CD14-positive monocyte (primary cell): ENCODE results near the gene CCDC186. TPM values are rescaled to one million over a fixed set of nuclear protein-coding genes. Genes with fewer than 3 reads are reported as not detected.

Source experiments
- DNase-seq, 3 donors: peaks; one replicate each; pipeline ENCODE4 v3.0.0-alpha.2; 2011 to 2022
- H2AFZ ChIP-seq: 2 replicates; pipeline ENCODE4 v1.6.0; 2012; ENCODE audit warnings: mild to moderate bottlenecking, low read depth, low read length, inconsistent platforms; ENCODE audit not compliant: insufficient read depth, poor library complexity, severe bottlenecking
- H3K27ac ChIP-seq, 2 donors: 1 replicate in 1 of 2; 2 replicates in 1 of 2; pipeline ENCODE4 v1.5.1; 2012 to 2013; ENCODE audit warnings: low read length in 2 of 2, control low read depth in 1 of 2, inconsistent platforms in 1 of 2, low read depth in 1 of 2, mild to moderate bottlenecking in 1 of 2
- H3K27me3 ChIP-seq, 2 donors: one replicate each; pipeline versions ENCODE4 v1.6.0 to v1.6.1; 2011 to 2013; ENCODE audit warnings: low read length in 2 of 2; ENCODE audit not compliant: control insufficient read depth in 2 of 2, insufficient read depth in 2 of 2
- H3K36me3 ChIP-seq, 2 donors: replicated peaks in 1 of 2; 1 replicate in 1 of 2; 2 replicates in 1 of 2; pipeline versions ENCODE4 v1.5.1 to v1.6.1; 2012 to 2013; ENCODE audit warnings: low read length in 2 of 2, control low read depth in 1 of 2, inconsistent platforms in 1 of 2, mild to moderate bottlenecking in 1 of 2; ENCODE audit not compliant: insufficient read depth in 2 of 2, control insufficient read depth in 1 of 2
- H3K4me1 ChIP-seq, 2 donors: 1 replicate in 1 of 2; 2 replicates in 1 of 2; pipeline versions ENCODE4 v1.5.1 to v1.6.1; 2012 to 2013; ENCODE audit warnings: low read length in 2 of 2, control low read depth in 1 of 2, inconsistent platforms in 1 of 2, mild to moderate bottlenecking in 1 of 2, moderate library complexity in 1 of 2; ENCODE audit not compliant: insufficient read depth in 2 of 2, control insufficient read depth in 1 of 2
- H3K4me2 ChIP-seq: replicated peaks from 2 replicates; pipeline ENCODE3; 2012; ENCODE audit warnings: low read length, moderate library complexity, mild to moderate bottlenecking; ENCODE audit not compliant: poor library complexity, severe bottlenecking; ENCODE audit errors: extremely low read depth
- H3K4me3 ChIP-seq, 3 experiments: fragments of 200-600 bp in 1 of 3; sonication (generic) in 1 of 3; replicated peaks in 1 of 3; 1 replicate in 2 of 3; 2 replicates in 1 of 3; pipeline ENCODE4 v1.5.1; 2011 to 2013; ENCODE audit warnings: low read length in 3 of 3, mild to moderate bottlenecking in 3 of 3, control low read depth in 2 of 3, low read depth in 2 of 3, inconsistent platforms in 1 of 3, moderate library complexity in 1 of 3
- H3K79me2 ChIP-seq: 2 replicates; pipeline ENCODE4 v1.6.0; 2012; ENCODE audit warnings: mild to moderate bottlenecking, control low read depth, inconsistent platforms, low read length, moderate library complexity; ENCODE audit not compliant: insufficient read depth
- H3K9ac ChIP-seq: 2 replicates; pipeline ENCODE4 v1.6.0; 2017; ENCODE audit warnings: low read length, mild to moderate bottlenecking; ENCODE audit not compliant: insufficient read depth, poor library complexity, severe bottlenecking
- H3K9me3 ChIP-seq, 2 donors: replicated peaks in 1 of 2; 1 replicate in 1 of 2; 2 replicates in 1 of 2; pipeline versions ENCODE4 v1.5.1 to v1.6.1; 2012 to 2013; ENCODE audit warnings: low read length in 2 of 2, control low read depth in 1 of 2; ENCODE audit not compliant: control insufficient read depth in 1 of 2, insufficient read depth in 1 of 2
- H4K20me1 ChIP-seq: 2 replicates; pipeline ENCODE4 v1.6.0; 2012; ENCODE audit warnings: mild to moderate bottlenecking, low read length, control low read depth, moderate library complexity; ENCODE audit not compliant: insufficient read depth
- H3K27ac Mint-ChIP-seq, 7 donors: one replicate each; pipeline ENCODE4 v1.8.0; 2020; ENCODE audit warnings: mild to moderate bottlenecking in 7 of 7, mixed read lengths in 7 of 7, moderate library complexity in 6 of 7, inconsistent platforms in 2 of 7
- H3K27me3 Mint-ChIP-seq, 3 donors: one replicate each; pipeline ENCODE4 v1.8.0; 2021 to 2022; ENCODE audit warnings: low read depth in 3 of 3, mild to moderate bottlenecking in 3 of 3, mixed read lengths in 3 of 3, moderate library complexity in 3 of 3, inconsistent platforms in 1 of 3
- H3K36me3 Mint-ChIP-seq, 2 donors: one replicate each; pipeline ENCODE4 v1.8.0; 2020; ENCODE audit warnings: mixed read lengths in 2 of 2, inconsistent platforms in 1 of 2, mild to moderate bottlenecking in 1 of 2
- H3K4me1 Mint-ChIP-seq: one replicate; pipeline ENCODE4 v1.8.0; 2020; ENCODE audit warnings: mild to moderate bottlenecking, mixed read lengths
- H3K4me3 Mint-ChIP-seq, 2 donors: one replicate each; pipeline ENCODE4 v1.8.0; 2020; ENCODE audit warnings: mild to moderate bottlenecking in 2 of 2, mixed read lengths in 2 of 2, moderate library complexity in 1 of 2
- H3K9me3 Mint-ChIP-seq, 7 donors: one replicate each; pipeline ENCODE4 v1.8.0; 2020 to 2022; ENCODE audit warnings: mixed read lengths in 7 of 7, mild to moderate bottlenecking in 6 of 7, moderate library complexity in 6 of 7, inconsistent platforms in 2 of 7
- WGBS: methylation state at CpG from one replicate; pipeline ENCODE4 v1.1.5; 2013; ENCODE audit warnings: missing lambda C conversion rate; ENCODE audit not compliant: insufficient coverage; 5-methylcytosine and 5-hydroxymethylcytosine counted together
- intact Hi-C, 2 donors: fragments of 100-400 bp; cut with micrococcal nuclease; formaldehyde crosslinking; loops; one replicate each; pipeline versions ENCODE4 v1.15.0 to v1.15.1; 2023
- polyA plus RNA-seq, 3 donors: library from polyadenylated mRNA; depleted of rRNA in 1 of 3; unstranded in 2 of 3; stranded (reverse) in 1 of 3; fragments of 300-500 nt in 2 of 3; fragments of >200 nt in 1 of 3; fragmentation: Illumina TruSeq in 2 of 3; gene quantifications; 1 replicate in 2 of 3; 2 replicates in 1 of 3; pipeline ENCODE4 v1.2.3, GENCODE V29; 2012 to 2021
- TF ChIP-seq, protein P1 (sequence below): fragments of 200-600 bp; IDR thresholded peaks from one replicate; pipeline ENCODE4 v1.8.0; 2022; ENCODE audit warnings: antibody characterized with exemption, mild to moderate bottlenecking

The CCDC186 gene
- polyA plus RNA-seq, 3 donors = 6.9 to 9.8 (median 8.9) TPM

GRCh38 chr10:114172216-114172615 lies 1.8 kb downstream of the CCDC186 start:
- H3K36me3 ChIP-seq = peaks cover 0 to 3% of the 10 kb centered on the region in 2 donors
- no CpG with 5 or more reads among the region's 1 CpG for WGBS
- Mint-ChIP-seq H3K27ac (peak overlapping the region in 1 of 7 donors; percentile 46), H3K27me3 (peaks cover 0 to 4% (median 2%) of the 10 kb centered on the region in 3 donors), H3K4me1 (peaks cover 26% of the 10 kb centered on the region), H3K36me3 (peaks cover 11 to 20% of the 10 kb centered on the region in 2 donors), H3K9me3 (peaks cover 6 to 12% (median 8%) of the 10 kb centered on the region in 7 donors), H3K4me3 (peak overlapping the region in 1 of 2 donors; percentile 97)
- TF ChIP-seq, protein P1, sequence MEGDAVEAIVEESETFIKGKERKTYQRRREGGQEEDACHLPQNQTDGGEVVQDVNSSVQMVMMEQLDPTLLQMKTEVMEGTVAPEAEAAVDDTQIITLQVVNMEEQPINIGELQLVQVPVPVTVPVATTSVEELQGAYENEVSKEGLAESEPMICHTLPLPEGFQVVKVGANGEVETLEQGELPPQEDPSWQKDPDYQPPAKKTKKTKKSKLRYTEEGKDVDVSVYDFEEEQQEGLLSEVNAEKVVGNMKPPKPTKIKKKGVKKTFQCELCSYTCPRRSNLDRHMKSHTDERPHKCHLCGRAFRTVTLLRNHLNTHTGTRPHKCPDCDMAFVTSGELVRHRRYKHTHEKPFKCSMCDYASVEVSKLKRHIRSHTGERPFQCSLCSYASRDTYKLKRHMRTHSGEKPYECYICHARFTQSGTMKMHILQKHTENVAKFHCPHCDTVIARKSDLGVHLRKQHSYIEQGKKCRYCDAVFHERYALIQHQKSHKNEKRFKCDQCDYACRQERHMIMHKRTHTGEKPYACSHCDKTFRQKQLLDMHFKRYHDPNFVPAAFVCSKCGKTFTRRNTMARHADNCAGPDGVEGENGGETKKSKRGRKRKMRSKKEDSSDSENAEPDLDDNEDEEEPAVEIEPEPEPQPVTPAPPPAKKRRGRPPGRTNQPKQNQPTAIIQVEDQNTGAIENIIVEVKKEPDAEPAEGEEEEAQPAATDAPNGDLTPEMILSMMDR = no peak
- H3K4me1 ChIP-seq = peaks cover 14 to 27% of the 10 kb centered on the region in 2 donors
- DNase-seq = no peak
- H4K20me1 ChIP-seq = peaks cover 5% of the 10 kb centered on the region
- H3K4me3 ChIP-seq = peak overlapping the region in 1 of 3 experiments; percentile 91
- H3K27ac ChIP-seq = no peak overlapping the region
- no peaks in the 10 kb centered on the region for H3K27me3 ChIP-seq
- H3K9me3 ChIP-seq = peaks cover 6 to 9% of the 10 kb centered on the region in 2 donors
- H2AFZ ChIP-seq = no peak overlapping the region
- H3K79me2 ChIP-seq = peaks cover 63% of the 10 kb centered on the region
- intact Hi-C loops = no loop called here
- H3K4me2 ChIP-seq = peak overlapping the region; percentile 88
- no peak overlapping the region for H3K9ac ChIP-seq

- no peak overlapping the region for H3K4me2 ChIP-seq
- H3K79me2 ChIP-seq = peaks cover 82% of the 10 kb centered on the region
- H3K4me3 Mint-ChIP-seq = no peak overlapping the region
- H3K4me3 ChIP-seq = no peak overlapping the region
- no peak overlapping the region for H3K9ac ChIP-seq
- intact Hi-C loops = no loop called here
- no peaks in the 10 kb centered on the region for H3K27me3 Mint-ChIP-seq
- no peak overlapping the region for H3K27ac Mint-ChIP-seq
- TF ChIP-seq, protein P1 = no peak
- peaks cover 27% of the 10 kb centered on the region for H4K20me1 ChIP-seq
- peaks cover 7 to 17% of the 10 kb centered on the region in 2 donors for H3K4me1 ChIP-seq
- WGBS = 100% methylated on average over 1 of the region's 3 CpGs
- H3K36me3 ChIP-seq = peaks cover 0 to 5% of the 10 kb centered on the region in 2 donors
- peaks cover 6 to 9% of the 10 kb centered on the region in 2 donors for H3K9me3 ChIP-seq
- peaks cover 6 to 12% (median 8%) of the 10 kb centered on the region in 7 donors for H3K9me3 Mint-ChIP-seq
- peaks cover 20% of the 10 kb centered on the region for H3K4me1 Mint-ChIP-seq
- H2AFZ ChIP-seq = no peak overlapping the region
- no peaks in the 10 kb centered on the region for H3K27me3 ChIP-seq
- H3K27ac ChIP-seq = no peak overlapping the region
- DNase-seq = no peak
- peaks cover 16 to 27% of the 10 kb centered on the region in 2 donors for H3K36me3 Mint-ChIP-seq
Observed at GRCh38 chr10:114168450-114169009, 5.5 kb downstream of the CCDC186 start.
